HG03520 (cell line): ENCODE data around the gene FBXO46.
A peak's percentile ranks its signal among the peaks of the same experiment; 100 is the strongest.
"Not testable (repeated sequence)": the region's sequence is repeated elsewhere in the genome, so short reads cannot be mapped to it uniquely, and the experiment has no call there.

Experiments used
- ATAC-seq: cut with Tn5 transposase; IDR thresholded peaks from one replicate; pipeline ENCODE4 v1.9.1; 2021; ENCODE audit warnings: mild to moderate bottlenecking, moderate library complexity; ENCODE audit not compliant: unreplicated experiment

Gene FBXO46

GRCh38 chr19:45729800-45730290 is 851 bp downstream of the FBXO46 start:
- no peak for ATAC-seq

- ATAC-seq = not testable (repeated sequence)
Observed at GRCh38 chr19:45728683-45729082, 2.0 kb downstream of the FBXO46 start.

DNA sequence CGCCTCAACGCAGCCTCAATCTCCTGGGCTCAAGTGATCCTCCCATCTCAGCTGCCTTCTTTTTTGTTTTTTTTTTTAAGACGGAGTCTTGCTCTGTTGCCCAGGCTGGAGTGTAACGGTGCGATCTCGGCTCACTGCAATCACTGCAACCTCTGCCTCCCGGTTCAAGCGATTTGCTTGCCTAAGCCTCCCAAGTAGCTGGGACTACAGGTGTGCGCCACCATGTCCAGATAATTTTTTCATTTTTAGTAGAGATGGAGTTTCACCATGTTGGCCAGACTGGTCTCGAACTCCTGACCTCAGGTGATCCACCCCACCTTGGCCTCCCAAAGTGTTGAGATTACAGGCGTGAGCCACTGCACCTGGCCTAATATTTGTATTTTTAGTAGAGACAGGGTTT is 10.6 kb downstream of the FBXO46 start:
- ATAC-seq = not testable (repeated sequence)

- no peak for ATAC-seq
Observed at GRCh38 chr19:45717983-45718650, 12.6 kb downstream of the FBXO46 start.

GRCh38 chr19:45717131-45717982 is 13.3 kb downstream of the FBXO46 start:
- peak; percentile 92 for ATAC-seq

DNA sequence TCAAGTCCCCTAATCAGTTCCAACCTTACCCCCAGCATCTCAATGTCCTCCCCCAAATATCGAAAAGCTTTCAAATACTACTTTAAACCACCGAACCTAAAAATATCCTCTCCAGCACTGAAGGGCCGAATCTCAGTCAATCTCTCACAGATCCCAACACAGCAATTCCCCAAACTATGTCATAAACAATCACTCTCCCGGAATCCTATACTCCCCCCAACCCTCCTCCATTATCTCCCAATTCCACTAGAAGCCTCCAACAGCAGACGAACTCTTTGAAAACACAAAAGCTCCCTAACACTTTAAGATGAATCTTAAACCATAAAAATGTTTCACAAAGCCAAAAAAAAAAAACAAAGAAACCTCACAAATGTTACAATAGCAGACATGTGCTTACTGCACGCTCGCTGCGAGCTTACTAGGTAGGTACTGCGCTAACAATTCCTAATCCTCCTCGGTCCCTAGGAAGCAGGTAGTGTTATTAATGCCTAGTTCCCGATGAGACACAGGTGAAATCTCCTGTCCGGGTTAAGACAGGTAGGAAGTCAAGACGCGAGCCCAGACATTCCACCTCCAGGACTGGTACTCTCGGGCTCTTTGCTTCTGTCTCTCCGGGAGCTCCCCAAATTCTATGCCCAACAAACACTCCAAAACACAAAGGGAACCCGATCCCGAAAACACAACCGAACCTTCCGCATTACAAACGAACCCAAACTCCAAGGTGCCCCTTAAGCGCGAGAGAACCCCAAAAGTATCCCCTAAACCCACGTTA is 14.2 kb downstream of the FBXO46 start:
- no peak for ATAC-seq

DNA sequence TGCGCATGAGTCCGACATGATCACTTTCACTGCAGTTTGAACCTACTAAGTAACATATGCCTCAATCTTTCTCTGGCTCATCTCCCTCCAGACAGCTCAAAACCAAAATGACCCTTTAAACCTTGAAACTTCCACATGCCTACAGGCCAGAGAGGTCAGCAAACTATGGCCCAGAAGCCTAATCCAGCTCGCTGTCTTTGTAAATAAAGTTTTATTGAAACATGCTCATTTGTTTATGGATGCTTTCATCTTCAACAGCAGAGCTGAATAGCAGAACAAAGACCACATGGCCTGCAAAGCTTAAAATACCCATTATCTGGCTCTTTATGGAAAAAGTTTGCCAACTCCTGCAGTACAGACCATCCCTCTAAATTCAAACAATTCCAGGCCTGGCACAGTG is 15.6 kb downstream of the FBXO46 start:
- ATAC-seq = no peak

DNA sequence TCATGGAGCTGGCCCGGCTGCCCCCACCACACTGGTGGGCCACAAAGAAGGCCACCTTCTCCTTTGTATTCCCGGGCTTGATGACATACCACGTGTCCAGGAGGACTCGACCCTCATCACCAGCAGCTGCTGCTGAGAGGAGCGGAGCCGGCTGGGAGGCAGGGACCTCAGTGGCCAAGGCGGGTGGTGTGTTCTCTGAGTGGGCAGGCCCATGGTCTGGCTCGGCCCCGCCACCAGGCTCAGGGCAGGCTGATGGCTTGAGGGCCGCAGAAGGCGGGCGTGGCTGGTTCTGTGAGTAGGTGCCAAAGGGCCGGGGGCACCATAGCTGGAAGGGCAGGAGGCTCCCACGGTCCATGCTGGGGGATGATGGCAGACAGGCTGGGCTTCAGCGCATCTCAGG is 17.6 kb downstream of the FBXO46 start:
- ATAC-seq = no peak

- no peak for ATAC-seq
Observed at GRCh38 chr19:45712699-45713067, 18.0 kb downstream of the FBXO46 start.

- no peak for ATAC-seq
Observed at GRCh38 chr19:45711851-45712698, 18.6 kb downstream of the FBXO46 start.

DNA sequence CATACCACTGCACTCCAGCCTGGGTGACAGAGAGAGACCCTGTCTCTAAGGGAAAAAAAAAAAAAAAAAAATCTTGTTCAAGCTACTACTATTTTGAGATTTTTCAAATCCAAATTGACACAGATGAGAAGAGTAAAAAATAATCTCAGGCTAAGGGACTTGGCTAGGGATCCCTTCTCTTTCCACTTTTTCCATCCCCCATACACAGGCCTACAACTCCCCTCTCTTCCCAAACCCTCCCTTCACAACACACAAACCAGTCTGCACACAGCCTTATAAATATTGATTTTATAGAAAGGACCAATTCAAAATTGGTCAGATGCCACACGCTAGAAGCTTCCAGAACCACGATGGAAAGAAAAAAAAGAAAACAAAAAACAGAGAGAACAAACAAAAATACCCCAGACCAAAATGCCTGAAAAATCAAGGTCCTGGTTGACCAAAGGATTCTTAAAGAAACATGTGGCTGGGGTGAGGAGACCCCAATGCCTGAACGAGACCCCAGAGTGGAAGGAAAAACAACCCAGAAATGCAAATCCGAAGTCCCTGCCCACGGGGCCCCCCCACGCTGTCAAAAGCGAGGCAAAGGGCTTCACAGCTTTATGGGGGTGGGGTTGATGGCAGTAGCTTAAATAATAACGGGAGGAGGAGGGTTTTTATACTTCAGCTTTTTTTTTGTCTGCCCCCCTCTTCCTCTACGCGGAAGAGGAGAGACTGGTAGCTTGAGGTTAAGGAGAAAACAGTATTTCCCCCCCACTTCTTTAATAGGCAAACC is 20.2 kb downstream of the FBXO46 start:
- ATAC-seq = no peak

- no peak for ATAC-seq
Observed at GRCh38 chr19:45705710-45706415, 24.8 kb downstream of the FBXO46 start.

GRCh38 chr19:45705115-45705514 is 25.6 kb downstream of the FBXO46 start:
- ATAC-seq = no peak

DNA sequence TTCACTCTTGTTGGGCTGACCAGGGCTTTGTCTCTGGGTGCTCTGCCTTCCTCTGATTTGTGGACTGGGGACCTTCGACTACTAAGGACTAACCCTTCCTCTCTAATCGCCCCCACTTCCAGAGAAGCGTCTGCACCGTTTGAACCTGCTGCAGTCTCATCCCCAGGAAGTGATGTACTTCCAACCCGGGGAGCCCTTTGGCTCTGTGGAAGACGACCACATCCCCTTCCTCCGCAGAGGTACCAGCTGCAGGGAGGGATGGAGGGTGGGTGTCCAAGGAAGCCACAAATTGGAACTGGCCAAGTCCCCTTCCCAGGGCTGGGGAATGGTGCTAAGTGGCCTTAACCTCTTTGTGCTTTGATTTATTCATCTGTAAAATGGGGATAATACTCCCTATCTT is 29.0 kb downstream of the FBXO46 start:
- no peak for ATAC-seq

GRCh38 chr19:45693106-45693788 is 37.4 kb downstream of the FBXO46 start:
- ATAC-seq = no peak

DNA sequence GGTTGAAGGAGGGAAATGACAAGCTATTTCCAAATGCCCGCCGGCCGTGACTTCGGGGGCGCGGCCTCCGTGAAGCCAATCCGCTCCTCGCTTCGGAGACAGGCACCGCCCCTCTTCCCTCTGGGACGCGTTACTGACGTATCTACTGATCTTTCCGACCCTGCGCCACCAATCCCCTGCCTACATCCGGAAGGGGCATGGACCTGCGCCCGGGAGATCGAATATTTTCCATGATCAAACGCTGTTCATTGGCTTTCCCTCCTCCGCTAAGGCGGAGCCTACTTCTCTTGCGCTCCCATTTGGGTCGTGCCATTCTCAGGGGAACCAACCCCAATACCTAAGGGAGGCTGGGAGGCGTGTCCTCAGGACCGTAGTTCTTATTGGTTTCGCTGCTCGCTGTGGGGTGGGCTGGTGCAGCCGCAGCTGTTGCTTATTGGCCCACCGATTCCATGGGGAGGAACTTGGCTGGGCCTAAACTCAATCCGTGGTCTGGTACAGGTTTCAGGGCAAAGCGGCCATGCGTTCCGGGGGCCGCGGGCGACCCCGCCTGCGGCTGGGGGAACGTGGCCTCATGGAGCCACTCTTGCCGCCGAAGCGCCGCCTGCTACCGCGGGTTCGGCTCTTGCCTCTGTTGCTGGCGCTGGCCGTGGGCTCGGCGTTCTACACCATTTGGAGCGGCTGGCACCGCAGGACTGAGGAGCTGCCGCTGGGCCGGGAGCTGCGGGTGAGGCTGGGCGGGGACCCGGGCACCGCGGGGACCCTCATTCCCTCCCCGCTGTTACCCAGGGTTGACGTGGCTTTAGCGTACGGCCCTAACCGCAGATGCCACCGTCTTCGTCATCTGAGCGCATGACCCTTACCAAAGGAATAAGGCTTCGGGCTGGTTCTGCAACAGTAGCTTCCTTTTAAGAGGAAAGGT is 38.2 kb downstream of the FBXO46 start, which contains the start of gene QPCTL:
Gene QPCTL, plus strand, starts transcription at position 480 of the 919 bp plus-strand sequence. Its CDS starts 38 bp downstream, at position 518.
- ATAC-seq = peak; percentile 80

DNA sequence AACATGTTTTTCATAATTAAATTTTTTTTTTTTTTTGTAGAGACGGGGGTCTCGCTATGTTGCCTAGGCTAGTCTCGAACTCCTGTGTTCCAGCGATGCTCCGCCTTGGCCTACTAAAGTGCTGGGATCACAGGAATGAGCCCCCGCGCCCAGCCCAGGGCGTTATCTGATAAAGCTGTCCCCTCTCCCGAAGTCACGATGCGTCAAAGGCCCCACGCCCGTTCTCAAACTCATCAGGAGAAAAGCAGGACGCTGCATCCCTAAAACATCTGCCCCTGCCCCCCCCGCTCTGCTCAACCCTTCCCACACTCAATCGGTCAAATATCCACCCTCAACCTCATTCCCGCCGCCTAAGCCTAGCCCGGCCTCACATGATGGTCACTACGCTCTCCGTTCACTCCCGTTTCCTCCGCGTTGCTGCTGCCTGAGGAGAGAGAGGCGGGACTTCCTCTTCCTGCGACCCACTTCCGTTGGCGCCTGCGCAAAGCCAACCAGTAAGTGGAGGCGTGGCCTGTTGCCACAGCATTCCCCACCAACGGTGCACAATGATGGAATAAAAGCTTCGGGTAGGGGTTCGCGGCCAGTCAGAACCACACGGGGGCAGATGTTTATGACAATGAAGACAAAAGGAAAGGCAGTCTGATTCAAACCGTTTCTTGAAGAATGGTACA is 39.0 kb downstream of the FBXO46 start, which contains the start of gene SNRPD2:
Gene SNRPD2, minus strand, starts transcription at position 438 of the 671 bp plus-strand sequence. Its CDS starts 65 bp downstream, at position 373.
- peak; percentile 45 for ATAC-seq
